Neural crest cell (in vitro differentiated cells): ENCODE measurements around the gene SH3GL2. TPM values are rescaled to one million over a fixed set of nuclear protein-coding genes. Genes with fewer than 3 reads are reported as not detected.

Experiments
- DNase-seq: peaks from one replicate; pipeline ENCODE4 v3.0.0; 2021; ENCODE audit warnings: low read depth, mixed read lengths, low spot score
- H3K27ac Mint-ChIP-seq: one replicate; pipeline ENCODE4 v1.8.0; 2021; ENCODE audit warnings: mild to moderate bottlenecking, mixed read lengths; ENCODE audit not compliant: unreplicated experiment
- H3K27me3 Mint-ChIP-seq: 2 replicates; pipeline ENCODE4 v1.8.0; 2021; ENCODE audit warnings: low read depth, mild to moderate bottlenecking, mixed read lengths
- H3K36me3 Mint-ChIP-seq: 2 replicates; pipeline ENCODE4 v1.8.0; 2021; ENCODE audit warnings: low read depth, mild to moderate bottlenecking, mixed read lengths
- H3K4me1 Mint-ChIP-seq: 2 replicates; pipeline ENCODE4 v1.8.0; 2021; ENCODE audit warnings: mixed read lengths
- H3K4me3 Mint-ChIP-seq: one replicate; pipeline ENCODE4 v1.8.0; 2021; ENCODE audit warnings: mild to moderate bottlenecking, mixed read lengths
- H3K9me3 Mint-ChIP-seq: 2 replicates; pipeline ENCODE4 v1.8.0; 2021; ENCODE audit warnings: mixed read lengths
- CTCF ChIP-seq: fragments of 200-600 bp; sonication (generic); conservative IDR thresholded peaks from 2 replicates; pipeline ENCODE4 v1.5.0; 2021; ENCODE audit warnings: antibody characterized with exemption, mild to moderate bottlenecking
- total RNA-seq: library from RNA; stranded (reverse); gene quantifications from 2 replicates; pipeline ENCODE4 v1.2.1, GENCODE V29; 2021

Gene SH3GL2
- total RNA-seq, 1 donor from 2014 or later: 0.89 TPM

GRCh38 chr9:17799369-17799768 is 220.5 kb downstream of the SH3GL2 start:
- no peak overlapping the region for H3K27ac Mint-ChIP-seq
- no peak for TF ChIP-seq CTCF
- no peak for DNase-seq
- H3K27me3 Mint-ChIP-seq: peaks cover 3% of the 10 kb centered on the region
- H3K9me3 Mint-ChIP-seq: no peaks in the 10 kb centered on the region
- no peaks in the 10 kb centered on the region for H3K4me1 Mint-ChIP-seq
- H3K4me3 Mint-ChIP-seq: no peak overlapping the region
- H3K36me3 Mint-ChIP-seq: no peaks in the 10 kb centered on the region

DNA sequence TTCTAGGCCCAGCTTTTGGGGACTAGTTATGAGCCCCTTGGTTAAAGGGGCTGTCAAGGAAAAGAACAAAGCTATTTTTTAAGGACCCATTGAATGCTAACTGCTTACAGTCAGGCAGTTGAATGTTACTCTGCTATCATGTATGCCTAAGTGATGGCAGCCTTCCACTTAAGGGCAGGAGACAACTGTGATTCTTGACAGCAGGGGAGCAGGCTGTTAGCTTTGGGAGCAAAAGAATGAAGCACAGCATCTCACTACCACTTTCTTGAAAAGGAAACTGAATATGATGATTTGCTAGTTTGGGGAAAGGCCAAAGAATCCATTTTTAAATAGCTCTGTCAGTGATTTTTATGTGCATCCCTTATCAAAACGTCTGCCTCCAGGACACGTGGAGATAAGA is 221.6 kb downstream of the SH3GL2 start:
- DNase-seq: no peak
- H3K27ac Mint-ChIP-seq: no peak overlapping the region
- TF ChIP-seq CTCF: no peak

DNA sequence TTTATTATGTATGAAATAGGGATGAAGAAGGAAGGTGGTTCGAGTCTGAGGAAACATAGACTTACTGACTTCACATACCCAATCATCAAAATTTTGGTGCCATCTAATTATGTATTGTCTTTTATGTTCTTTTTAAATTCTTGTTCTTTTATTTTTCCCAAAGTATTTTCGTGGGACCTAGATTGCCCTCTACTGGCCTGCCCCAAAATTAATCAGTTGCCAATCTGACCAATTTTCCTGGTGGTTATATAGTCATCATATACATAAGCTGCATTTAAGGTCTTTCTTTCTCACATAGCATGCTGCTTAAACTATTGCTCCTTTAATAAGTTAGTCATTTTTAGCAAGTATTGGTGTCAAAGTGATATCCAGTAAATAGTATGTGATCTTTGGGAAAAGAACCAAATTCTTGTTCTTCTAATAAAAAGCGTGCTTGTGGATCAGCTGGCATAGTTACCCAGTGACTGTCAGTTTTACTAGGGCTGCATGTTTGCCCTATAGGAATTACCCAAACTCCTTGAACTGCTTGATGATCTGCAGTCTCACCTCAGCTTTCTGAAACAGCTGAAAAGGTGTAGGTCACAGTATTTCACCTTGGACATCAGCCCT is 223.5 kb downstream of the SH3GL2 start:
- H3K4me1 Mint-ChIP-seq: no peaks in the 10 kb centered on the region
- no peaks in the 10 kb centered on the region for H3K9me3 Mint-ChIP-seq
- peaks cover 3% of the 10 kb centered on the region for H3K27me3 Mint-ChIP-seq
- H3K4me3 Mint-ChIP-seq: no peak overlapping the region
- H3K36me3 Mint-ChIP-seq: no peaks in the 10 kb centered on the region
- TF ChIP-seq CTCF: peak; percentile 67
- H3K27ac Mint-ChIP-seq: no peak overlapping the region
- DNase-seq: no peak

More for the DNA sequence above, 221.6 kb downstream of the SH3GL2 start:
- no peaks in the 10 kb centered on the region for H3K9me3 Mint-ChIP-seq
- no peaks in the 10 kb centered on the region for H3K36me3 Mint-ChIP-seq
- H3K4me3 Mint-ChIP-seq: no peak overlapping the region
- peaks cover 3% of the 10 kb centered on the region for H3K27me3 Mint-ChIP-seq
- H3K4me1 Mint-ChIP-seq: no peaks in the 10 kb centered on the region

DNA sequence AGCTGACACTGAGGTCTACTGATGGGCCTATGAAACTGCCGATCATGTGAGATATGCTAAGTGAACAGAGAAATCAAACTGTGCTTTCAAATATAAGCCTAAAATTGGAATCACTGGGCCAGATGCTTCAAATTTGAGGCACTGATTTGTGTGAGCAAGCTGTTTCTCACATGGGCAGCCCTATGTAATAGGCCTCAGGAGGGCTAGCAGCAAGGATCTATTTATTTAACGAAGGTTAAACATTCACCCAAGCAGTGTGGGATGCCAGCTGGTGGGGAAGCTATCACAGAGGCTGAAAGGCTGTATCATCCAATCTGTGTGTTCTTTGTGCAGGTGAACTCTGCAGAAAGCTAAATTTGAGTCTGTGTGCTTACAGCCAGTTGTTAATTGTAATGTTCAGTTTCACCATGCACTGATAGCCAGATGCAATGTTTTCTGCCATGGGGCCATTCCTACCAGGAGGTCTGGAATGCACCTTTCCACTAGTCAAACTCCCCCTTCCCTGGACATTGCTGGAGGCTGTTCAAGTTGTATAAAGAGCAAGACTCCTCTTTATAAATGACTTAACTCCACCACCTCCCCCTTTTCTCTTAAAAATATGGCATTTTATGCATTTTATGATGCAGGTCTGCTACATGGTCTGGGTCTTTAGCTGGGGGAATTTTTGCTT is 228.9 kb downstream of the SH3GL2 start:
- Mint-ChIP-seq H3K36me3 (no peaks in the 10 kb centered on the region), H3K4me1 (no peaks in the 10 kb centered on the region), H3K27me3 (peaks cover 3% of the 10 kb centered on the region), H3K9me3 (no peaks in the 10 kb centered on the region), H3K27ac (no peak overlapping the region), H3K4me3 (no peak overlapping the region)
- no peak for DNase-seq
- no peak for TF ChIP-seq CTCF

DNA sequence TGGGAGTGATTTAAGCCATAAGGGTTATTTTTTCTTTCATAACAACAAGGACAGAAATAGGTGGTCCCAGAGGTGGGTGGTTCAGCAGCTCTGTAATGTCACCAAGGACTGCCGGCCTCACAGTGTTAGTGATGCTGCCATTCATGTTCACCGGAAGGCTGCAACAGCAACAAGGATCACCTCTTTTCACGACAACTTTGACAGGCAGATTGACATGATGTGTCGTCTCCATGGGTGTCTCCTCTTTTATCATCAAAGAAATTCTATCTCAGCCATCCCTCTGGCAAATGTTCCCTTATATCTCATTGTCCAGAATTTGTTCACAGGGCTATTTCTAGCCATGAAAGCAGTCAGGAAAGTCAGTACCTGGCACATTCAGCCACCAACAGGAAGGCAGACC is 231.5 kb downstream of the SH3GL2 start:
- no peak for DNase-seq
- Mint-ChIP-seq H3K27ac (no peak overlapping the region), H3K9me3 (no peaks in the 10 kb centered on the region), H3K4me1 (peaks cover 7% of the 10 kb centered on the region), H3K36me3 (no peaks in the 10 kb centered on the region), H3K4me3 (no peak overlapping the region), H3K27me3 (no peaks in the 10 kb centered on the region)
- no peak for TF ChIP-seq CTCF
